Neural crest cell (in vitro differentiated cells): ENCODE results near the gene DNAH6. TPM values are rescaled to one million over a fixed set of nuclear protein-coding genes. Genes with fewer than 3 reads are reported as not detected.
"Not testable (repeated sequence)": the region's sequence is repeated elsewhere in the genome, so short reads cannot be mapped to it uniquely, and the experiment has no call there.

Experiments
- DNase-seq: peaks from one replicate; pipeline ENCODE4 v3.0.0; 2021; ENCODE audit warnings: low read depth, mixed read lengths, low spot score
- H3K27ac Mint-ChIP-seq: one replicate; pipeline ENCODE4 v1.8.0; 2021; ENCODE audit warnings: mild to moderate bottlenecking, mixed read lengths; ENCODE audit not compliant: unreplicated experiment
- H3K27me3 Mint-ChIP-seq: 2 replicates; pipeline ENCODE4 v1.8.0; 2021; ENCODE audit warnings: low read depth, mild to moderate bottlenecking, mixed read lengths
- H3K36me3 Mint-ChIP-seq: 2 replicates; pipeline ENCODE4 v1.8.0; 2021; ENCODE audit warnings: low read depth, mild to moderate bottlenecking, mixed read lengths
- H3K4me1 Mint-ChIP-seq: 2 replicates; pipeline ENCODE4 v1.8.0; 2021; ENCODE audit warnings: mixed read lengths
- H3K4me3 Mint-ChIP-seq: one replicate; pipeline ENCODE4 v1.8.0; 2021; ENCODE audit warnings: mild to moderate bottlenecking, mixed read lengths
- H3K9me3 Mint-ChIP-seq: 2 replicates; pipeline ENCODE4 v1.8.0; 2021; ENCODE audit warnings: mixed read lengths
- CTCF ChIP-seq: fragments of 200-600 bp; sonication (generic); conservative IDR thresholded peaks from 2 replicates; pipeline ENCODE4 v1.5.0; 2021; ENCODE audit warnings: antibody characterized with exemption, mild to moderate bottlenecking
- total RNA-seq: library from RNA; stranded (reverse); gene quantifications from 2 replicates; pipeline ENCODE4 v1.2.1, GENCODE V29; 2021

Gene DNAH6
- total RNA-seq, 1 donor from 2014 or later = 2.8 TPM

GRCh38 chr2:84545005-84545404 is 28.7 kb downstream of the DNAH6 start:
- TF ChIP-seq CTCF = no peak
- no peaks in the 10 kb centered on the region for H3K27me3 Mint-ChIP-seq
- H3K4me1 Mint-ChIP-seq = no peaks in the 10 kb centered on the region
- no peak overlapping the region for H3K4me3 Mint-ChIP-seq
- no peak for DNase-seq
- no peak overlapping the region for H3K27ac Mint-ChIP-seq
- no peaks in the 10 kb centered on the region for H3K36me3 Mint-ChIP-seq
- no peaks in the 10 kb centered on the region for H3K9me3 Mint-ChIP-seq

GRCh38 chr2:84546551-84546950 is 30.3 kb downstream of the DNAH6 start:
- no peak overlapping the region for H3K4me3 Mint-ChIP-seq
- no peak for TF ChIP-seq CTCF
- no peaks in the 10 kb centered on the region for H3K27me3 Mint-ChIP-seq
- no peak overlapping the region for H3K27ac Mint-ChIP-seq
- H3K4me1 Mint-ChIP-seq = no peaks in the 10 kb centered on the region
- no peaks in the 10 kb centered on the region for H3K36me3 Mint-ChIP-seq
- no peak for DNase-seq
- H3K9me3 Mint-ChIP-seq = no peaks in the 10 kb centered on the region

GRCh38 chr2:84548303-84548702 is 32.0 kb downstream of the DNAH6 start:
- no peaks in the 10 kb centered on the region for H3K27me3 Mint-ChIP-seq
- H3K9me3 Mint-ChIP-seq = no peaks in the 10 kb centered on the region
- no peaks in the 10 kb centered on the region for H3K36me3 Mint-ChIP-seq
- no peaks in the 10 kb centered on the region for H3K4me1 Mint-ChIP-seq
- no peak overlapping the region for H3K27ac Mint-ChIP-seq
- no peak overlapping the region for H3K4me3 Mint-ChIP-seq
- no peak for DNase-seq
- no peak for TF ChIP-seq CTCF

- TF ChIP-seq CTCF = no peak
- Mint-ChIP-seq H3K4me3 (no peak overlapping the region), H3K36me3 (no peaks in the 10 kb centered on the region), H3K9me3 (no peaks in the 10 kb centered on the region), H3K27me3 (no peaks in the 10 kb centered on the region), H3K4me1 (no peaks in the 10 kb centered on the region), H3K27ac (no peak overlapping the region)
- no peak for DNase-seq
Observed at GRCh38 chr2:84550916-84551315, 34.6 kb downstream of the DNAH6 start.

- H3K27ac Mint-ChIP-seq, H3K4me1 Mint-ChIP-seq, H3K4me3 Mint-ChIP-seq, DNase-seq, H3K36me3 Mint-ChIP-seq, H3K27me3 Mint-ChIP-seq, H3K9me3 Mint-ChIP-seq: not testable (repeated sequence)
Observed at GRCh38 chr2:84551526-84551925, 35.2 kb downstream of the DNAH6 start.

- H3K4me1 Mint-ChIP-seq = no peaks in the 10 kb centered on the region
- peaks cover 8% of the 10 kb centered on the region for H3K36me3 Mint-ChIP-seq
- H3K9me3 Mint-ChIP-seq = peaks cover 4% of the 10 kb centered on the region
Observed at GRCh38 chr2:84556190-84556589, 39.9 kb downstream of the DNAH6 start.

More at GRCh38 chr2:84556190-84556589, 39.9 kb downstream of the DNAH6 start:
- no peak for TF ChIP-seq CTCF
- no peak for DNase-seq
- H3K27ac Mint-ChIP-seq = no peak overlapping the region
- H3K27me3 Mint-ChIP-seq = no peaks in the 10 kb centered on the region
- H3K4me3 Mint-ChIP-seq = no peak overlapping the region
